ENCODE data around the gene OR2AE1. TPM values are rescaled to one million over a fixed set of nuclear protein-coding genes. Genes with fewer than 3 reads are reported as not detected.

The OR2AE1 gene
- total and polyA plus RNA-seq, 9 of the 15 experiments (the other 6 are each of a cell fraction or from before 2014, with no cell fraction given) = 0.27 TPM; not detected in 8

GRCh38 chr7:99833289-99833877, 43.5 kb downstream of the OR2AE1 start (continued):
- TF ChIP-seq ZSCAN32 (CRISPR knock-in tag; IDR thresholded peaks at IDR 0.05) (no peak), POLR2A (conservative IDR thresholded peaks at IDR 0.05) (no peak), SIRT6 (IDR thresholded peaks at IDR 0.05; ENCODE audit: low read depth, low read length) (no peak), MLLT1 (IDR thresholded peaks at IDR 0.05) (peak in 1 of 2 experiments; percentile 65; a peak in 2 of 4 replicates), IRF2 (CRISPR knock-in tag; IDR thresholded peaks at IDR 0.05) (no peak), ZNF354B (CRISPR knock-in tag; IDR thresholded peaks at IDR 0.05) (peak; percentile 22; the same call in 1 of the 2 replicates), ARID1B (IDR thresholded peaks at IDR 0.05) (peak; percentile 98), ESRRA (IDR thresholded peaks at IDR 0.05; ENCODE audit: borderline replicate concordance, low read depth) (peak; percentile 95), ZBTB26 (CRISPR knock-in tag; IDR thresholded peaks at IDR 0.05) (no peak), SP2 (IDR thresholded peaks at IDR 0.05; ENCODE audit: extremely low read depth, low read depth, low read length, poor library complexity, severe bottlenecking) (no peak), FOXO4 (CRISPR knock-in tag; IDR thresholded peaks at IDR 0.05) (no peak), DNMT1 (IDR thresholded peaks at IDR 0.05) (peak; percentile 42; the same call in 1 of the 2 replicates), ZBTB43 (CRISPR knock-in tag; IDR thresholded peaks at IDR 0.05) (no peak), TCF3 (CRISPR knock-in tag; IDR thresholded peaks at IDR 0.05) (peak; percentile 98), NR2C1 (IDR thresholded peaks at IDR 0.05) (peak; percentile 63), NR2C1 (tag; IDR thresholded peaks at IDR 0.05) (peak; percentile 80), DMBX1 (CRISPR knock-in tag; IDR thresholded peaks at IDR 0.05; ENCODE audit: borderline replicate concordance) (peak; percentile 87), PREB (CRISPR knock-in tag; IDR thresholded peaks at IDR 0.05) (no peak), ZNF785 (CRISPR knock-in tag; IDR thresholded peaks at IDR 0.05) (no peak)

Data from K562 (cell line).